HG02884 (cell line): ENCODE measurements around the gene ILKAP.

Experiments
- ATAC-seq: cut with Tn5 transposase; IDR thresholded peaks from one replicate; pipeline ENCODE4 v1.9.1; 2021; ENCODE audit warnings: mild to moderate bottlenecking, moderate library complexity; ENCODE audit not compliant: unreplicated experiment

The ILKAP gene

DNA sequence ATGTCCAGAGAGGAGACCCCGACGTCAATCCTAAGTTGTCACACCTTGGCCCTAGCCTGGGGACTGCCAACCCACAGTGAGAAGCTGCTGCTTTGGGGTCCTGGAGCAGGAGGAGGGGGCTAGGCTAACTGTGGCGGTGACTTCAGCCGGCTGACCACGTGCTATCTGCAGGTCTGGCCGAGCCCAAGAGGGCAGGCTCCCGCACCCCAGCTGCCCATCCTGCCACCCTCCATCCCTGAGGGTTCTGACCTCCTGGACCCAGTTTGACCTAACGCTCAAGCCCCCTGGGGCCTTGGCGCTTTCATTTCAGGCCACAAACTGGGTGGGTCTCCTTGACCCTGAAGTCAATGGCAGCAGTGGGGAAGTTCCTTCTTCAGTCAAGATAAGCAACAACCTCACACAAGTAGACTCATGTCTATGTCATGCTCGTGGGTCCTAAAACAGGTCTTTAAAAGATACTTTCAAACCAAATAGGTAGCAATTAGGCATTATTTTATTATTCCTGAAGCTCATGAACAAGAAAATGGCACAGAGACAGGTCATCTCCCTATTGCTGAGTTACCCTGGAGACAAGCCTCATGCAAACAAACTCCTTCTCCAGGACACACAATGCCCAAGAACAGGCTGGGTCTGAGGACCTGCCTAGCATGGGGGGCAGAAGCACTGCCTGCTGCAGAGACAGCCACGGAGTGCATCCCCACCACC is 34.1 kb upstream of the ILKAP start:
- ATAC-seq = no peak

DNA sequence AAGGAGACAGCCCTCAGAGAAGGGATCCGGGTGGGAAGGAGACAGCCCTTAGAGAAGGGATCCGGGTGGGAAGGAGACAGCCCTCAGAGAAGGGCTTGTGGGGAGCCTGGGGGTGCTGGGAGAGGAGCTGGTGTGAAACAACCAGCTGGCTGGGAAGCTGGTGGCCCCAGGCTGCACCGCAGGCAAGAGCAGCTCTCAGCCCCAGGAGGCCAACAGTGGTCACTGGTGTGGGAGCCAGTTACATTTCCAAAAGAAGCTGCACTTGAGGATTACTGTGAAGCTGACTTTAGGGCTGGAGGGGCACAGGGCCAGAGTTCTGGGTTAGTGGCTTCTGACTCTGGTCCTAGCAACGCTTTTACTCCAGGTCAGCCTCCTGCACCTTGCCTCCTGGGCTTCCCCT is 33.1 kb upstream of the ILKAP start:
- ATAC-seq = no peak

DNA sequence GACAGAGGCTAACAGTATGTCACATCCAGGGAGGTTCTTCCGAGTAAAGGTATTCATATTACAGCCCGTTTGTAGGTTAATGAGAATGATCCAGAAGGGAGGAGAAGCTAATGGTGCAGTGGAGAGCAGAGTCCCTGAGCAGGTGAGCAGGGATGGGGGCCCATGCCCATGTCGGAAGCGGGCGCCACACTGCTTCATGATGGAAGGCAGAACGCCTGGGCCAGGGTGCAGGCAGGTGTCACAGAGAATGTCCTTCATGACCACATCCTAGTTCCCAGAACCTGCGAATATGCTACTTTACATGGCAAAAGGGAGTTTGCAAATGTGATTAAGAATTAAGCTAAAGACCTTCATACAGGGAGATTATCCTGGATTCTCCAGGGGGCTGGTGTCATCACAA is 32.4 kb upstream of the ILKAP start:
- no peak for ATAC-seq

DNA sequence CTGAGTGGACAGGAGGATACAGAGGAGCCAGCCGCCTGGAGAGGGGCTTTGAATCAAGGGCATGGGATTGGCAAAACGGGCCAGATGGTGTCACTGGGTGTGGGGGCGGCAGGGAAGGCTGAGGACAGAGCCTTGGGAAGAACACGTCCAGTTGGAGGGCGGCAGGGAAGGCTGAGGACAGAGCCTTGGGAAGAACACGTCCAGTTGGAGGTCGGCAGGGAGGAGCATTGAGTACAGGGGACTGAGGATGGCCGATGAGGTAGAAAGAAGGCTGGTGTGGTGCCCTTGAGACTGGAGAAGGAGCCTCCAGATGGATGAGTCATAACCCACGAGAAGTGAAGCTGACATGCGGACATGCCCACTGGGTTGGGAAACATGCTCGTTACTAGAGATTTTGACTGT is 31.8 kb upstream of the ILKAP start:
- ATAC-seq = no peak

DNA sequence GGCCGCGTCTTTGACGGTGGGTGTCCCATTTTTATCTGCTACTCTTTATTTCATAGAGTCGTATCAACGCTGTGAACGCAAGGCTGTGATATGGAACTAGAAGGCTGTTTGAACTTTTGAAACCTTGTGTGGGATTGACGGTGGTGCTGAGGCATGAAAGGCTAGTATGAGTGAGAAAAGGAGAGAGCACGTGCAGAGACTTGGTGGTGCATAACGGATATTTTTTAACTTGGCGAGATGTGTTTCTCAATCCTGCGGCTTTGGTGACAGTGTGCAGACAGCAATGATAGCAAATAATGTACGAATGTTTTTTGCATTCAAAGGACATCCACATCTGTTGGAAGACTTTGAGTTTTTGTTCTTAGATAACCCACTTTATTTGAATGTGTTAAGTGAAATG is 30.1 kb upstream of the ILKAP start:
- no peak for ATAC-seq

DNA sequence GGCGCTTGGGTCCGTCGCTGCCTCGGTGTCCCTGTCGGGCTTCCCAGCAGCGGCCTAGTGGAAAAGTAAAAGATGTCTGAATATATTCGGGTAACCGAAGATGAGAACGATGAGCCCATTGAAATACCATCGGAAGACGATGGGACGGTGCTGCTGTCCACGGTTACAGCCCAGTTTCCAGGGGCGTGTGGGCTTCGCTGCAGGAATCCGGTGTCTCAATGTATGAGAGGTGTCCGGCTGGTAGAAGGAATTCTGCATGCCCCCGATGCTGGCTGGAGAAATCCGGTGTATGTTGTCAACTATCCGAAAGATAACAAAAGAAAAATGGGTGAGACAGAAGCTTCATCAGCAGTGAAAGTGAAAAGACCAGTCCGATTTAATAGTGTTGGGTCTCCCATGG is 28.3 kb upstream of the ILKAP start:
- ATAC-seq = no peak

DNA sequence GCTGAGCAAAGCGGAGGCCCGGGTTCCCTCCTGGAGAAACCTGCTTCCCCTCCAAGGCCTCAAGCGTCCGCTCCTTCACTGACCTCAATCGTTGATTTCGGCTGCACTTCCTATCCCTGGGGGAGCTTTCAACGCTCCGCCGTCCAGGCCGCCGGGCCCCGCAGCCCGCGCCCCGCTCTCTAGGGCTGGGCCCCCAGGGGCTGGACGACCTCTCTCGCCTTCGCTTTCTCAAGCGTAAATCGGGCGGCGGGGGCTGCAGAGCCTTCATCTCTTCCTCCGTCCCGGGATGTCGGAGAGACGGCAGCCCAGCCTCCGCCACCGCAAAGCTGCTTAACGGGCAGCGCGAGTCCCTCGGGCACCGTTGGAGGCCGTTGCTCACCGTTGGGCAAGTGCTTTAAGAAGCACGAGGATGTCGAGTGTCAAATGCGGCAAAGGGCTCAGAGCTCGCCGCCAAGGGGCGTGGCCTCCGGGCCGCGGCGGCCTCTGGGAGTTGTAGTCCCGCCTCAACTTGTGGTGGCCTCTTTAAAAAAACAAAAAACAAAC is 27.8 kb upstream of the ILKAP start:
- ATAC-seq = no peak

DNA sequence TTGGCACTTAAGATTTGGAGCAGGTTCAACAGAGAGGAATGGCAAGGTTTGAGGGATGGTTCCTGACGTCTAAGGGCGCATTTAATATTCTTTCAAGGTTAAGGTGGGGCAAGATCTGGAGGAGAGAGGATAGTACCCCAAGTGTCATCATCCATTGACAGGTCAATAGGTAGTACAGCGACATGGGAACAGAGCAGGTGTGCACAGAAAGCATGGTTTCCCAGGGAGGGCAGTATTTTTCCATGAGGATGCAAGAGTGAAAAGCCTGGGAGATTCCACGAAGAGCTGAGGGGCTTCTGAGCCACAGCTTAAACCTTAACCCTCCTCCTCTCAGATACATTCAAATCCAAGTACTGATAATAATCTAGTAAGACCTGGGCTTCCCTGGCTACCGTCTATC is 27.2 kb upstream of the ILKAP start:
- no peak for ATAC-seq

DNA sequence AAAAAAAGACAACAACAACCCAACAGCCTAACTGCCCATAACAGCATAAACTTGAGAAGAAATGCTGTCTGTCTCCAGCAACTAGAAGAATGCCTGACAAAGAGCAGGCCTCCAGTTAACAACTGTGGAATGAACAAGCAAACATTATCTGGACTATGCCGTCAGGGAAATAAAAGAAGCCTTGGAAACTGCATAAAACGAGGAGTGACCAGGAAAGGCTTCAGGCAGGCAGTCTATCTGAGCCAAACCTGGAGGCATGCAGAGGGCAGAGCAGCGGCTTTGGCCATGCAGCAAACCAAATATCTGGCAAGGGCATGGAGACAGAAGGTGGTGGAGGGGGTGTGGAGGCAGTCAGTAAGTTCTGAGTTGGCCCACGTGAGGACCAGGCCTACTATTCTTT is 25.2 kb upstream of the ILKAP start:
- no peak for ATAC-seq

DNA sequence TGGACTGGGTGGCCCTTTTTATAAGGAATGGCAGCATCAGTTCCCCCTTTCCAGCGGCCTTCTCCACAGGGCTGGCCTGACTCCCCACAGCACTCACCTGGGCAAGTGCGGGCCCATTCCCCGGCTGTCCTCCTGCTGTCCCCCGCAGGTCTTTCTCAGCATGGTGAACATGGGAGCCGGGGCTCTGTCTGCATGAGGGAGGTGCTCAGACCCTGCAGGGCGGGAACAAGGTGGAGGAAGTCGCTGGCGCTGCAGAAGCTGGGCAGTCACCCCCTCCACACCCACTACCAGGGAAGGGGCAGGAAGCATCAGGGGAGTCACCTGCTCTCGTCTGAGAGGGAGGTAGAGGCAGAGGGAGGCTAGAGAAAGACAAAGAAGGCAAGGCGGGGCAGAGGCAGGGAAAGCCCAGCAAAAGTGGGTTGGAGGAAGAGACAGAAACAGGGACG is 24.1 kb upstream of the ILKAP start:
- no peak for ATAC-seq

DNA sequence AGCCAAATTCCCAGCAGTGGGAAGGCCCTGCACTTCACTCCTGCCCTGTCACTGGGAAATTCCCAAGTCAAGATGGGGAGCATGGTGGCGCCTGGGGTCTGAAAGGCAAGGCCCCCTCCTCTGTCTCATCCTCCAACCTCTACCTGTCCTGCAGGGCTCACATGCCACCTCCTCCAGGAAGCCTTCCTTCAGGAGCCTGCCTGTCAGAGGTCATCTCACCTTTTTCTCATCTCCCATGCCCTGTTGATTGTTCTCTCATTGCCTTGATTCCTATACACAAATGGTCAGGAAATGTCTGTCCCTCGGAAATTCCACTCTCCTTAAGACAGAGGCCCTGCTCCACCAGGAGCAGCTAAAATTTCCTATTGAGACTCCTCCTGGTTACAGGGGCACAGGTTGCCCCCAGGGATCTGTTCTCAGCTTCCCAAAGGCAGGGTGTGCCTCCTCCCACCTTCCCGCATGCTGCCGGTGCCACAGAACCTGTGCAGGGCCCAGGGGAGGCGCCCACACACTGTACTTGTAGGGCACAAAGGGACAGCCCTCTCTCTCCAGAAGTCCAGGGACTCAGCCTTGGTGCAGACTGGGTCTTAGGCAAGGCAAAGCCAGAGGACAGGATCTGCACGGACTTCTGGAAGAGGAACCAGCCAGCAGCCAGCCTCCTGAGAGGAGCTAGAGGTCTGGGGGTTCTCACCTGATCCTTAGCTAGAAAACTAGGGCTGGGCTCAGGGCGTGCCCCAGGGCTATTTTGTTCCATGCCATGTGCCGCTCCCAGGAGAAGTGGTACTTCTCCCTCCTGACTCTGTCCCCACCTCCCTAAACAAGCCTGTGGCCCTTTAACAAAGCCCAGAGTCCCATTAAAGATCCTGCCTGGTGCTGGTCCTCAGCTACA is 23.4 kb upstream of the ILKAP start:
- ATAC-seq = no peak

DNA sequence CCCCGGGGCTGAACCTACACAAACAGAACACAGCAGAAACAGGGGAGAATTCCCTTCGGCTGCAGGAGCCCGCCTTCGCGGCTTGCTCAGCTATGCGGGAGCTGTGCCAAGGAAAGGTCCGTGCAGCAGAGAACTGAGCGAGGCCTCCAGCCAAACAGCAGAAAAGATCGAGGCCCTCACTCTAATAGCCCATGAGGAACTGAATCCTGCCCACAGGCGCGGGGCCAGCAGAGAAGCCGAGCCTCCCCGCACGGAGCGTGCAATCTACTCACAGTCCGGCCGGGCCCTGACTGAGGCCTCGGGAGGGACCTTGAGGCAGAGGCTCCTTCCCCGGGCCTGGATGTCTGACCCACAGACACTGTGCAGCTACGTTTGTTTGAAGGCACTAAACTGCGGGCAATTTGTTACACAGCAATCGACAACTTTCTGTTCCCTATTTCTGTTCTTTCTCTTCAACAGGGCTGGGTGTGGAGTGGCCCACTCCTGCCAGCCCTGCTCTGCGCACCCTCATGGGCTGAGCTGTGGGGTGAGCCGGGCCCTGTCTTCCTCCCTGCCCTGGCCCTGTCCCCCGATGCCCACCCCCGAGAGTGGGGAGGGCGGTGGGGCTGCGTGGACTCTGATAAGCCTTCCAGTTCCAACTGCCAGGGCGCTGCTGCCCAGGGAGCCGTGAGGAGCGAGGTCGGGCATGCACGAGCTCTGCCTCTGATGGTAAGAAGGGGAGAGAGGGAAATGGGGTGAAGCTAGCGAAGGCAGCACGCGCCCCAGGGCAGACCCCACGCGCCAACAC is 22.6 kb upstream of the ILKAP start:
- ATAC-seq = no peak

DNA sequence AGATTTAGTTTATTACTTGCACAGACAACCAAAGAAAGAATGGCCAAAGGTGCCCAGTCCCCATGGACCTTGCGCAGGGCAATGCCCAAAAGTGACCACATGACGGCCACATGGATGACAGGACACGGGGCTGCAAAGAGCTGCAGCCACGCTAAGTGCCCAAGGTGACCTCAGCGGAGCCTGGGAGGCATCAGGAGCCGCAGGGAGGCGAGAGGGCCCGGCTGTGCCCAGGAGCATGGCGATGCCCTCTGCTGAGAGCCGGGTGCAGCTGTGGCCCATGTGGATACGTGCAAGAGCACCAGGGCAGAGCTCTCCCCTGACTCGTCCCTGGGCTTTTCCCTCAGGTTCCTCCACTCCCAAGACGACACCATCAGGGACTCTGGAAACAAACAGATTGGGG is 21.6 kb upstream of the ILKAP start:
- no peak for ATAC-seq

DNA sequence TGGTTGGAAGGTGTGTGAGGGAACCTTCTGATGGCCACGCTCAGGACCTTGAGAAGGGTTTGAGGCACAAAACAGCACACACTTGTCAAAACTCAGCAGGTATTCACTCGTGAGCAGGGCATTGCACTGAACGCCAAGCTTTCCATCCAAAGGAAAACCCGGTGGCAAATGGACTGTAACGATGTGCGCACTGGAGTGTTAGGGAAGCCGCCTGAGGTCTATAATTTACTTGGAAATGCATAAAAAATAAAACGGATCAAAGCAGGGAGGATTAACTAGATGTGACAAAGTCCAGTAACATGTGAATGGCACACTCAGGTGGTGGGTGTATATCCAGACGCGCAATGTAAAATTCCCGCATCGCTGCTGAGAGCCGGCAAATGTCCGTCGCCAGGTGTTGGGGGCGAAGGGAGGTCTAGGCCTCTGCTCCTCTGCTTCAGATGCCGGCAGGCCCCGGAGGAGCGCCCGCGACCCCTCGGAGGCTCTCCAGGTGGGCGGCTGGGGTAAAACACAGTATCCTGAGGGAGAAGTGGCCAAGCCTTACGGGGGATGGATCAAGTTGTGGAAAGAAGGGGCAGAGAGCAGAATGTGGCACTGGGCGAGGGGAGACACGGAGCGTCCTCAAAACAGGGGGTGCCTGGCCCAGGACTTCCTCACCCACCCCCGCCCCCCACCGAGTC is 21.0 kb upstream of the ILKAP start:
- no peak for ATAC-seq

DNA sequence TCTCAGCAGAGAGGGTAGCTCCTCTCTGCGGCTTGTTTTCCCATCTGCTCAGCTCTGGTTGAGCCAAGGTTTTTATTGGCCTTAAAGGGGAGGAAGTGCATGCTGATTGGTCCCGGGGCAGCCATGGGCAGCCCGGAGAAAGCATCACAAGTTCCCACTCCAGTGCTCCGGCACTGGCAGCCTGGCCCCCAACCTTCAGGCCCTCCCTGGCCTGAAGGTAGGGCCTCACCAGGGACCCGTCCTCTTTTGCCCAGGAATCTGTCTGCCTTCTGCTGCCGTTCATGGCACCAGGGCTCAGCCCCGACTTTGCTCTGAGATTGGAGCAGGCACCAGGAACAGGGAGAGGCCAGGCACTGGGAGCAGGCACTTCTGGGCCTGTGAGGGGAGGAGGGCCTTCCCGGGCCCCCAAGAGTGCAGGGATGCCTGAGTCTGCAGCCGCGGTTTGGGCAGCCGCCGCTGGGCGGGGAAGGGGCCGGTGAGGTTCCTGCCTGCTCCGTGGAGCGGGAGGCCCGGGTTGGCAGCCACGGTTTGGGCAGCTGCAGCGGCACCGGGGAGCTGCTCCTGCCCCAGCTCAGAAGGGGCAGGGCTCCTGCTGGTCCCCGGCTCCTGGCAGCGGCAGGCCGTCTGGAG is 17.5 kb upstream of the ILKAP start:
- ATAC-seq = no peak

DNA sequence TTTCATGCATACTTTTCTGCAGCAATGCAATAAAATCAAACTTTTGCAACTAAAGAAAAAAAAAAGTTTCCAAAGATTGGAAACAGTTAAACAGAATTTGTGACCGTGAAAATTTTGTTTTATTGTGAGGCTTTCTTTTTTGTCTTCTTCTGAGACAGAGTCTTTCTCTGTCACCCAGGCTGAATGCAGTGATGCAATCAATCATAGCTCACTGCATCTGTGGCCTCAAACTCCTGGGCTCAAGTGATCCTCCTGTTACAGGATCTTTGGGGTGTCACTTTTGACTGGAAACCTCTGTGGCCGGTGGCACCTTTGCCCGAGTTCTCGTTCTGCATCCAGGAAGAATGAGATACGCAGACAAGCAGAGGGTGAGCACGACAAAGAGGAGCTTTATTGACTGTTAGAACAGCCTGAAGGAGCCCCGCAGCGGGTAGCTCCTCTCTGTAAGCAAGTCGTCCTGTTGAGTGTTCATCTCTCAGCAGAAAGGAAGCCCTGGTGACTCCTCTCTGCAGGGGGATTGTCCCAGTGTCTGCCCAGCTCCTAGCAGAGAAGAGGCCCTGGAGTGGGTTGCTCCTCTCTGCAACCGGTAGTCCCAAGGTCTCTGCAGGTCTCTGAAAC is 16.9 kb upstream of the ILKAP start:
- ATAC-seq = no peak

DNA sequence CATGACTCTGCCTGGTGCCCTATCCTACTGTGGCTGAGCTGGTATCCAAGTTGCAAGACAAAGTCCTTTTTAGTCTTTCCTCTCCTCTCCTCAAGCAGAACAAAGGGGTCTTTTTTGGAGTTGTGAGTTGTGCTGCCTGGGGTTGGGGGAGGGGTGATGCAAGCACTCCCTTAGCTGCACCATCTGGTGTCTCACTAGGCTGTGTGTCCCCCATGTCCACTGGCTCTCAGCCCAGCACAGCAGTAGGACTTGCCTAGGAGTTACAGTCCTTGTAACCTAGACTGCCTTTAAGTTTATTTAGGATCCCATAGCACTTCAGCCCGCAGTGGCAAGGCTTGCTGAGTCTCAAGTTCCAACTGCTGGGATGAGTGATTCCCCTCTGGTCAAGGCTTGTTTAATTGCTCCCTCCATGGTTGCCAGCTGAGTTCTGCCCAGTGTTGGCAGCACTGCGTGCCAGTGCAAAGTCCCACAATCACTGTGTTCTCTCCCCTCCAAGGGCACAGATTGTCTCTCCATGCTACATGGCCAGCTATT is 13.2 kb upstream of the ILKAP start:
- ATAC-seq = no peak

DNA sequence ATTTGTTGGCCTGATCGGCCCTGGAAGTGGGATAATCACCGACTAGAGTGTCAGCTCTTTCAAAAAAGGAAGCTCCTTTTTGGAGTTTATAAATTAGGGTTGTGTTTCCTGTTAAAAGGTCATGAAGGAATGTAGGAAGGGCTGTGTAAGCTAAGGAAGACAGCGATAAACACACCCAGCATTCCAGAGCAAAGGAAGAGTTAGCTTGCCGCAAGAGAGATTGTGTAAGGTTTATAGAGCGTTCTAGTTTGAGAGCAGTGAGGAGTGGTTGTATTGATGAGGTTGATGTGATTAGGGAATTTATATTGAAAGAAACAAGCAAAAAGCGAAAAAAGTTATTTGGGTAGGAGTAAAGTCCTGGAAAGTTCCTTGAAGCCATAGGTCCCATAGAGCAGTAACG is 3.5 kb upstream of the ILKAP start:
- ATAC-seq = no peak

DNA sequence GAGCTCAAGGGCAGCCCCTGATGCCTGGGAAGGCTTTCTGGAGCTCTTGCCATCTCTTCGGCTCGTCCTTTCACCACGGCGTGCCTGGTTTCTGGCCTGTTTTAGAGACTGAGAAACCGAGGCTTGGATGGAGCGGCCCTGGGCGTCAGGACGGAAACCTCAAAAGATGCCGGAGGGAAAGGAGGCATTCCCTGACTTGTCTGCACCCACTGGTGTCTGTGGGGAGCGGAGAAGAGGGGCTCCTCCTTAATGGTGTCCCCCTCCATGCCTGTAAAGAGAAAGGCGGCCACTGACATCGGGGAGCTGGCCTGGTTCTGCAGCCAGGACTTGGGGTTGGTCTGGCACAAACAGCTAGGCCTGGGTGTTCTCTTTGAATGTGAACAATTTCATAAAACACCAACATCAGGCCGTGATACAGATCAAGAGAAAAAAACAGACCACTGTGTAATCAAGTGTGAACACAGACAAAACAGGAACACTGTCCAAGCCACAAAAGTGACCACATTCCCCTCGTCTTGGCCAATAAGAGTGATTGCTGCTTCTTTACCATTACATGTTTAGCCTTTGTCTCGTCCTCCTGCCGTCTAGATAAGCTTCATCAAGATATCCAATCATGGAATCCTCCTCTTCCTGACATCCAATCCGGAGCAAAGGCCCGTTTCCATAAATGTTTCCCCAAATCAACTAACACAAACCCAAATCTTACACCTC is 633 bp upstream of the ILKAP start:
- peak; percentile 12 for ATAC-seq
